Neural crest cell (in vitro differentiated cells): Measurements from ENCODE around the gene INPP5B. TPM values are rescaled to one million over a fixed set of nuclear protein-coding genes. Genes with fewer than 3 reads are reported as not detected.

Source experiments
- DNase-seq: peaks from one replicate; pipeline ENCODE4 v3.0.0; 2021; ENCODE audit warnings: low read depth, mixed read lengths, low spot score
- H3K27ac Mint-ChIP-seq: one replicate; pipeline ENCODE4 v1.8.0; 2021; ENCODE audit warnings: mild to moderate bottlenecking, mixed read lengths; ENCODE audit not compliant: unreplicated experiment
- H3K27me3 Mint-ChIP-seq: 2 replicates; pipeline ENCODE4 v1.8.0; 2021; ENCODE audit warnings: low read depth, mild to moderate bottlenecking, mixed read lengths
- H3K36me3 Mint-ChIP-seq: 2 replicates; pipeline ENCODE4 v1.8.0; 2021; ENCODE audit warnings: low read depth, mild to moderate bottlenecking, mixed read lengths
- H3K4me1 Mint-ChIP-seq: 2 replicates; pipeline ENCODE4 v1.8.0; 2021; ENCODE audit warnings: mixed read lengths
- H3K4me3 Mint-ChIP-seq: one replicate; pipeline ENCODE4 v1.8.0; 2021; ENCODE audit warnings: mild to moderate bottlenecking, mixed read lengths
- H3K9me3 Mint-ChIP-seq: 2 replicates; pipeline ENCODE4 v1.8.0; 2021; ENCODE audit warnings: mixed read lengths
- total RNA-seq: library from RNA; stranded (reverse); gene quantifications from 2 replicates; pipeline ENCODE4 v1.2.1, GENCODE V29; 2021
- TF ChIP-seq, protein P1 (sequence below): fragments of 200-600 bp; sonication (generic); conservative IDR thresholded peaks from 2 replicates; pipeline ENCODE4 v1.5.0; 2021; ENCODE audit warnings: antibody characterized with exemption, mild to moderate bottlenecking

The INPP5B gene
- total RNA-seq, 1 donor from 2014 or later, result 19.1 TPM

- peaks cover 21% of the 10 kb centered on the region for H3K4me1 Mint-ChIP-seq
Measured at GRCh38 chr1:37932759-37933158, 14.1 kb downstream of the INPP5B start.

GRCh38 chr1:37931361-37932158 is 15.3 kb downstream of the INPP5B start:
- peak; percentile 97 for DNase-seq
- Mint-ChIP-seq H3K4me3 (peak overlapping the region; percentile 97), H3K27me3 (no peaks in the 10 kb centered on the region), H3K4me1 (peaks cover 21% of the 10 kb centered on the region), H3K36me3 (peaks cover 2% of the 10 kb centered on the region), H3K9me3 (no peaks in the 10 kb centered on the region), H3K27ac (peak overlapping the region; percentile 94)
- TF ChIP-seq, protein P1, sequence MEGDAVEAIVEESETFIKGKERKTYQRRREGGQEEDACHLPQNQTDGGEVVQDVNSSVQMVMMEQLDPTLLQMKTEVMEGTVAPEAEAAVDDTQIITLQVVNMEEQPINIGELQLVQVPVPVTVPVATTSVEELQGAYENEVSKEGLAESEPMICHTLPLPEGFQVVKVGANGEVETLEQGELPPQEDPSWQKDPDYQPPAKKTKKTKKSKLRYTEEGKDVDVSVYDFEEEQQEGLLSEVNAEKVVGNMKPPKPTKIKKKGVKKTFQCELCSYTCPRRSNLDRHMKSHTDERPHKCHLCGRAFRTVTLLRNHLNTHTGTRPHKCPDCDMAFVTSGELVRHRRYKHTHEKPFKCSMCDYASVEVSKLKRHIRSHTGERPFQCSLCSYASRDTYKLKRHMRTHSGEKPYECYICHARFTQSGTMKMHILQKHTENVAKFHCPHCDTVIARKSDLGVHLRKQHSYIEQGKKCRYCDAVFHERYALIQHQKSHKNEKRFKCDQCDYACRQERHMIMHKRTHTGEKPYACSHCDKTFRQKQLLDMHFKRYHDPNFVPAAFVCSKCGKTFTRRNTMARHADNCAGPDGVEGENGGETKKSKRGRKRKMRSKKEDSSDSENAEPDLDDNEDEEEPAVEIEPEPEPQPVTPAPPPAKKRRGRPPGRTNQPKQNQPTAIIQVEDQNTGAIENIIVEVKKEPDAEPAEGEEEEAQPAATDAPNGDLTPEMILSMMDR, result no peak

More at GRCh38 chr1:37932759-37933158, 14.1 kb downstream of the INPP5B start:
- DNase-seq, result no peak
- peak overlapping the region; percentile 49 for H3K4me3 Mint-ChIP-seq
- no peaks in the 10 kb centered on the region for H3K9me3 Mint-ChIP-seq
- TF ChIP-seq, protein P1, result no peak
- peaks cover 2% of the 10 kb centered on the region for H3K36me3 Mint-ChIP-seq
- no peaks in the 10 kb centered on the region for H3K27me3 Mint-ChIP-seq
- no peak overlapping the region for H3K27ac Mint-ChIP-seq

GRCh38 chr1:37931102-37931360 is 15.8 kb downstream of the INPP5B start:
- Mint-ChIP-seq H3K36me3 (peaks cover 2% of the 10 kb centered on the region), H3K27ac (peak overlapping the region; percentile 65), H3K9me3 (no peaks in the 10 kb centered on the region), H3K27me3 (no peaks in the 10 kb centered on the region), H3K4me3 (peak overlapping the region; percentile 97), H3K4me1 (peaks cover 22% of the 10 kb centered on the region)
- no peak for DNase-seq
- TF ChIP-seq, protein P1, result no peak

- Mint-ChIP-seq H3K27ac (peak overlapping the region; percentile 65), H3K9me3 (no peaks in the 10 kb centered on the region), H3K4me1 (peaks cover 28% of the 10 kb centered on the region), H3K27me3 (no peaks in the 10 kb centered on the region), H3K4me3 (peak overlapping the region; percentile 97), H3K36me3 (peaks cover 1% of the 10 kb centered on the region)
- TF ChIP-seq, protein P1, result no peak
- no peak for DNase-seq
Measured at GRCh38 chr1:37930246-37931101, 16.4 kb downstream of the INPP5B start.

DNA sequence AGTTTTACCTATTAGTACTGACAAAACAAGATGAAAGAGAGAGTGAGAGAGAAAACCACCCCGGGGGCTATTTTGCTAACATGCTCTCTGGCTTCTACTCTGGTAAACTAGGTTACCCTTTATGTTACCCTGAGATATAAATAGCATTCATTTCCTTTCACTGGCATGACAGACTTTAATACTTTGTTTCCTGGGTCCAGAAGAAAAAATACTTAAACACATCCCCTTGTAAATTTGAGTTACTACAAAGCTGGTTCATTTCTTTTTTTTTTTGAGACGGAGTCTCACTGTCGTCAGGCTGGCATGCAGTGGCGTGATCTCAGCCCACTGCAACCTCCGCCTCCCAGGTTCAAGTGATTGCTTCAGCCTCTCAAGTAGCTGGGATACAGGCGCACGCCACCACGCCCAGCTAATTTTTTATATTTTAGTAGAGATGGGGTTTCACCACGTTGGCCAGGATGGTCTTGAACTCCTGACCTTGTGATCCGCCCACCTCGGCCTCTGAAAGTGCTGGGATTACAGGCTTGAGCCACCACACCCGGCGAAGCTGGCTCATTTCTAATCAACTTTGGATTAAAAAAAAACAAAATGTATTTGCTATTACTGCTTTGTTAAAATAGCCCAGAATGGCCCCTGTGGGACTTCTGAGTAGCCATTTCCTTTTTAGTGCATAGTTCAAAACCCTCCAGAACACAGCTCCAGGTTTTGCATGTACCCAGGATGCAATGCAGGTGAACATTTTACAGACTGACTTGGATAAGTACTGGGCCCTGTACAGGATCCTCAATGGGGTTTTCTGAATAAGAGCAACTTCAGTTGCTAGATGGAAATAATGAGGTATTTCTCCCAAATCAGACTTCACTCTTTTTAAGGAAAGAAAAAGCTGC is 20.6 kb downstream of the INPP5B start:
- peak overlapping the region; percentile 39 for H3K27ac Mint-ChIP-seq
- H3K27me3 Mint-ChIP-seq, result no peaks in the 10 kb centered on the region
- no peak for DNase-seq
- TF ChIP-seq, protein P1, result no peak
- peak overlapping the region; percentile 35 for H3K4me3 Mint-ChIP-seq
- H3K36me3 Mint-ChIP-seq, result no peaks in the 10 kb centered on the region
- peaks cover 20% of the 10 kb centered on the region for H3K4me1 Mint-ChIP-seq
- no peaks in the 10 kb centered on the region for H3K9me3 Mint-ChIP-seq
